Type B pancreatic cell (in vitro differentiated cells): Measurements from ENCODE around the gene FBRS. TPM values are rescaled to one million over a fixed set of nuclear protein-coding genes. Genes with fewer than 3 reads are reported as not detected.
"Not testable (repeated sequence)": the region's sequence is repeated elsewhere in the genome, so short reads cannot be mapped to it uniquely, and the experiment has no call there.

Source experiments
- DNase-seq: peaks from one replicate; pipeline ENCODE4 v3.0.0; 2021; ENCODE audit warnings: mixed read lengths; ENCODE audit not compliant: unreplicated experiment; ENCODE audit errors: extremely low spot score
- H3K27ac Mint-ChIP-seq: 2 replicates; pipeline ENCODE4 v1.8.0; 2021; ENCODE audit warnings: mild to moderate bottlenecking, mixed read lengths
- H3K27me3 Mint-ChIP-seq: 2 replicates; pipeline ENCODE4 v1.8.0; 2021; ENCODE audit warnings: mixed read lengths
- H3K36me3 Mint-ChIP-seq: 2 replicates; pipeline ENCODE4 v1.8.0; 2021; ENCODE audit warnings: mixed read lengths
- H3K4me1 Mint-ChIP-seq: one replicate; pipeline ENCODE4 v1.8.0; 2021; ENCODE audit warnings: mixed read lengths; ENCODE audit not compliant: unreplicated experiment
- H3K4me3 Mint-ChIP-seq: 2 replicates; pipeline ENCODE4 v1.8.0; 2021; ENCODE audit warnings: mild to moderate bottlenecking, mixed read lengths
- H3K9me3 Mint-ChIP-seq: 2 replicates; pipeline ENCODE4 v1.8.0; 2021; ENCODE audit warnings: mixed read lengths
- total RNA-seq: library from RNA; stranded (reverse); gene quantifications from 2 replicates; pipeline ENCODE4 v1.2.1, GENCODE V29; 2021; ENCODE audit warnings: low replicate concordance
- TF ChIP-seq, protein P1 (sequence below): fragments of 200-600 bp; sonication (generic); conservative IDR thresholded peaks from 2 replicates; pipeline ENCODE4 v1.5.0; 2021; ENCODE audit warnings: antibody characterized with exemption, mild to moderate bottlenecking

FBRS gene
- total RNA-seq, 1 donor from 2014 or later, result 78.2 TPM

DNA sequence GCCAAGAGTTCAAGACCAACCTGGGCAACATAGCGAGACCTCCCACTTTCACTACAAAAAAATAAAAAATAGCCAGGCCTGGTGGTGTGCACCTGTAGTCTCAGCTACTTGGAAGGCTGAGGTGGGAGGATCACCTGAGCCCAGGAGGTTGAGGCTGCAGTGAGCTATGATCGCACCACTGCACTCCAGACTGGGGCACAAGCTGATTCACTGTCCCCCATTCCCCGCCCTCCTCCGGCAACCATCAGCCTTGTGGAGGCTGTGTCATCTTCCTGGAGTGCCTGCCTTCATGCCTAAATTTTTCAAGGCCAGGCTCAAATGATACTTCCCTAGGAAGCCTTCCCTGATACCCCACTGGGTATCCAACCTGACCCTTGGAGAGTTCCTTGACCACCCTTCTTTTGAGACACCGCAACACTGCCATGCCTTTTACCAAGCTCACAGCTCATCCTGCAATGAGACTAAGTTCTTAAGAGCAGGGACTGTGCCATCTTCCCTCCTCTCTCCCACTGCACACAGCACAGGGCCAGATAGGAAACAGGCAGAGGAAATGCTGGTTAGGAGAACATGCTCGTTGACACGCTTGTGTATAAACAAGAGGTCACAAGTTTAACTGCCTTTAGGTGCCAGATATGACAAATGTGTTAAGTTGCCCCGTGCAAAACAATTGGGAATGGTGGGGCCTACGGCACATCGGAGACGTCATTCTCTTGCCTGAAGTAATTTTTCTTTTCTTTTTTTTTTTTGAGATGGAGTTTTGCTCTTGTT lies 36.9 kb downstream of the FBRS start:
- Mint-ChIP-seq H3K27ac (no peak overlapping the region), H3K9me3 (no peaks in the 10 kb centered on the region), H3K4me3 (no peak overlapping the region), H3K36me3 (peaks cover 4% of the 10 kb centered on the region), H3K27me3 (peaks cover 3% of the 10 kb centered on the region), H3K4me1 (peaks cover 5% of the 10 kb centered on the region)
- no peak for DNase-seq
- TF ChIP-seq, protein P1, sequence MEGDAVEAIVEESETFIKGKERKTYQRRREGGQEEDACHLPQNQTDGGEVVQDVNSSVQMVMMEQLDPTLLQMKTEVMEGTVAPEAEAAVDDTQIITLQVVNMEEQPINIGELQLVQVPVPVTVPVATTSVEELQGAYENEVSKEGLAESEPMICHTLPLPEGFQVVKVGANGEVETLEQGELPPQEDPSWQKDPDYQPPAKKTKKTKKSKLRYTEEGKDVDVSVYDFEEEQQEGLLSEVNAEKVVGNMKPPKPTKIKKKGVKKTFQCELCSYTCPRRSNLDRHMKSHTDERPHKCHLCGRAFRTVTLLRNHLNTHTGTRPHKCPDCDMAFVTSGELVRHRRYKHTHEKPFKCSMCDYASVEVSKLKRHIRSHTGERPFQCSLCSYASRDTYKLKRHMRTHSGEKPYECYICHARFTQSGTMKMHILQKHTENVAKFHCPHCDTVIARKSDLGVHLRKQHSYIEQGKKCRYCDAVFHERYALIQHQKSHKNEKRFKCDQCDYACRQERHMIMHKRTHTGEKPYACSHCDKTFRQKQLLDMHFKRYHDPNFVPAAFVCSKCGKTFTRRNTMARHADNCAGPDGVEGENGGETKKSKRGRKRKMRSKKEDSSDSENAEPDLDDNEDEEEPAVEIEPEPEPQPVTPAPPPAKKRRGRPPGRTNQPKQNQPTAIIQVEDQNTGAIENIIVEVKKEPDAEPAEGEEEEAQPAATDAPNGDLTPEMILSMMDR, result no peak

DNA sequence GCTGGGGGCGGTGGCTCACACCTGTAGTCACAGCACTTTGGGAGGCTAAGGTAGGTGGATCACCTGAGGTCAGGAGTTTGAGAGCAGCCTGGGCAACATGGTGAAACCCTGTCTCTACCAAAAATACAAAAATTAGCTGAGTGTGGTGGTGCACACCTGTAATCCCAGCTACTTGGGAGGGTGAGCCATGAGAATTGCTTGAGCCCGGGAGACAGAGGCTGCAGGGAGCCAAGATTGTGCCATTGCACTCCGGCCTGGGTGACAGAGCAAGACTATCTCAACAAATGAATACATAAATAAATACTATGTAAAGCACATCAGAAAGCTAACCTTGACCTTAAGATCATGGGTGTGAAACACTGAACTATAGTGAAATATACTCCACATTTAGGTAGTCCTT lies 38.4 kb downstream of the FBRS start:
- not testable (repeated sequence) for H3K36me3 Mint-ChIP-seq, H3K27me3 Mint-ChIP-seq, H3K4me1 Mint-ChIP-seq

DNA sequence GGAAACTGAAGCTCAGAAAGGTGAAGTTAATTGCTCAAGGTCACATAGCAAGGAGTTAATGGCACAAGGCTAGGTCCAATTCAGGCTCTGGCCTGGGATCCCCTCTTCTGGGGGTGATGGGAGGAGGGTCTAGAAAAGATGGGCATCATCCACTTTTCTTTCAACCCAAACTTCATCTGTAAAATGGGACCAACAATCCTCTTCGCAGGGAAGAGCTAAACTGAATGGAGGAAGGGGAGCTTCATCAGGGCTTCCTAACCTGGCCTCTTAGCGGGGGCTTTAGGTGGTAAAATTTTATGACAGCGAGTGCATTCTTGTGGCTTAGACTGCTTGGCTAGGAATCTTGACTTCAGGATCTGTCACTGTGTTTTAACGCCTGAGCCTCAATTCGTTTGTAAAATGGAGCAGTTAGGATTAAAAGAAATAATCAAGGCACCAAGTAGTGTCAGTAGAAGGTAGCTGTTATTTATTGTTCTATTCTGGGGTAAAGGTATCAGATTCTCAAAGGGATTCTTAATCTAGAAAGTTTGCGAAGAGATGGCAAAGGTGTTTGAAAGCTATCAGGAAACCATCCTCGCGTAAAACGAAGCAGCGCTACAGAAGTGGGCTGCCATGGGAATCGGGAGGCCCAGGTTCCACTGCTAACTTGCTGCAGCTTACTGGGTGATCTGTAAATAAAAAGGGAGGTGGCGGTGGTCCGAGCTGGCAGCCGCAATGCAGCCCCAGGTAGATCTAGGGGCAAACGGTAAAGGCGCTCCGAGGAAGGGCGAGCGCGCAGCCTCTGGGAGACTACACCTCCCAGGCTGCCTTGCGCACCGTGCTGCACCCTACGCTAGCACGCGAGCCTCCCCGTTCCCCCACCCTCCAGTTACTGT lies 39.3 kb downstream of the FBRS start:
- H3K4me1 Mint-ChIP-seq, result peaks cover 7% of the 10 kb centered on the region
- no peaks in the 10 kb centered on the region for H3K27me3 Mint-ChIP-seq
- peak overlapping the region; percentile 100 for H3K27ac Mint-ChIP-seq
- TF ChIP-seq, protein P1, result no peak
- H3K9me3 Mint-ChIP-seq, result no peaks in the 10 kb centered on the region
- H3K36me3 Mint-ChIP-seq, result peaks cover 4% of the 10 kb centered on the region
- H3K4me3 Mint-ChIP-seq, result peak overlapping the region; percentile 100
- DNase-seq, result no peak

More for the DNA sequence above, 38.4 kb downstream of the FBRS start:
- H3K4me3 Mint-ChIP-seq, DNase-seq, H3K9me3 Mint-ChIP-seq, H3K27ac Mint-ChIP-seq: not testable (repeated sequence)

DNA sequence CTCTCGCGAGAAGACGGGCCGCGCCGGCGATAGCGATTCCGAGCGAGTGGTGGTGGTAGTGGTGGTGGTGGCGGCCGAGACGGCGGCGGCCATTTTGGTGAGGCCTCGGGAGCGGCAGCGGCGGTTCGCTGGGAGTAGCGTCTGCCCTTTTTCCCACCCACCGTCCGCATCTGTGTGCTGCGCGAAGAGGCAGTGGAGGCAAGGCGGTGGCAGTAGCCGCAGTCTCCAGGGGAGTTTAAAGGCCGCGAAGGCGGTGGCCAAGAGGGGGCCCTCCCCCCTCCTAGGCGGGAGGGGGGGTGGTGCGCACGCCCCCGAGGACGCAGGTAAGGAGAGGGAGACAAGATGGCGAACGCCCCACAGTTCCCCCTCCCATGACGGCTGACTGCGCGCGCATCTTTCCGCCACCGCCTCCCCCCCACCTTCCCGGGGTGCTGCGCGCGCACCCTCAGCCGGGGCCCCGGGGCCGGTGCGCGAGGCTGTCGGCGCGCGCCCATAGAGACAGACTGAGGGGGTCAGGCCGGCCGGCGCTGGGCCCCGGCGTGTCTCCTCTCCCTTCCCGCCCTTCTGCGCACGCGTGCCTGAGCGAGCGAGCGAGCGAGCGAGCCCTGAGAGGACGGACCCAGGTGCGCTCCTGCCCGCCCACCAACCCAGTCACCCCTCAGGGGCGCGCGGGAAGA lies 40.0 kb downstream of the FBRS start:
- peak; percentile 99 for DNase-seq
- peaks cover 7% of the 10 kb centered on the region for H3K4me1 Mint-ChIP-seq
- no peaks in the 10 kb centered on the region for H3K9me3 Mint-ChIP-seq
- no peaks in the 10 kb centered on the region for H3K27me3 Mint-ChIP-seq
- H3K27ac Mint-ChIP-seq, result peak overlapping the region; percentile 100
- TF ChIP-seq, protein P1, result no peak
- peaks cover 9% of the 10 kb centered on the region for H3K36me3 Mint-ChIP-seq
- peak overlapping the region; percentile 100 for H3K4me3 Mint-ChIP-seq

DNA sequence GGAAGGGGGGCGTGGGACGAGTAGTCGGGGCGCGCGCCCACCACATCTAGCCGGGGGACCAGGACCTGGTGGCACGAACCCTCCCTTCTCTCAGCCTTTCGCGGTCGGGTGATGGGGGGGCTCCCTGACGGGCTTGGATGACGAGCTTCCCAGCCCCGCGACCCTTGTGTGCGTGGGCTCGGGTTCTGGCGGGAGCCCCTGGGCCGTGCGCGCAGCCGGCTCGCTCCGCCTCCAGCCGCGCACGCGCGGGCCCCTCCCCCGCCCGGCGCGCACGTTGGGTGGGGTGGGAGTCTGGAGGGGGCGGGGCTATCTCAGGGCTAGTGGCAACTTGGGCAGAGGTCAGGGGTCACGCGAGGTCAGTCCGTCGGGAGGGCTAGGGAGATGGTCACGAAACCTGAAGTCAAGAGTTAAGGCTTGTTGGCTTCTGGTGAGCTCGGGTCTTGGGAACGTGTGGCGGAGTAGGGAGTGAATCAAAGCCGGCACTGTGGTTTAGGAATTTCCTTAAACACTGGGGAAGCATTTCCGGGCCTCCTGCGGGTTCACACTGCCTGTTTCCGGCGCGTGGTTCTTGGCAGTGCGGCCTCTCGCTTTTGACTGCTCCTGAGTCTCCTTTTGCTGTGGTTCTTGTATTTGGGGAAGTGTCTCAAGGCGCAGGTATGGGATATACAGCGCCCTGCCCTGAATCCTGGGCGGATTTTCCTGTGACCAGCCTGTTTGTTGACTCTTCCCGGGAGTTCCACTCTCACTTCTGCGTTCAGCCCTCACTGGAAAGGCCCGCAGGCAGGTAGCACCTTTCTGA lies 40.8 kb downstream of the FBRS start, which contains the start of gene SRCAP:
Gene SRCAP (plus strand): TSS at position 356 of the 799 bp plus-strand sequence. CDS start 1,654 bp downstream, outside the sequence.
- peaks cover 7% of the 10 kb centered on the region for H3K4me1 Mint-ChIP-seq
- H3K9me3 Mint-ChIP-seq, result no peaks in the 10 kb centered on the region
- TF ChIP-seq, protein P1, result no peak
- H3K4me3 Mint-ChIP-seq, result peak within 1 kb of the TSS; percentile 100
- H3K27ac Mint-ChIP-seq, result peak within 1 kb of the TSS; percentile 100
- peak; percentile 89 for DNase-seq
- H3K36me3 Mint-ChIP-seq, result peaks cover 11% of the 10 kb centered on the region
- H3K27me3 Mint-ChIP-seq, result no peaks in the 10 kb centered on the region
